Hippocampal formation (tissue), 2 donors: Measurements from ENCODE around the gene BARX1.
"Not testable (repeated sequence)": the region's sequence is repeated elsewhere in the genome, so short reads cannot be mapped to it uniquely, and the experiment has no call there.

Source experiments
- DNase-seq, 2 donors: peaks; one replicate each; lab custom pipeline; 2025; lab: John Stamatoyannopoulos, UW

Gene BARX1

DNA sequence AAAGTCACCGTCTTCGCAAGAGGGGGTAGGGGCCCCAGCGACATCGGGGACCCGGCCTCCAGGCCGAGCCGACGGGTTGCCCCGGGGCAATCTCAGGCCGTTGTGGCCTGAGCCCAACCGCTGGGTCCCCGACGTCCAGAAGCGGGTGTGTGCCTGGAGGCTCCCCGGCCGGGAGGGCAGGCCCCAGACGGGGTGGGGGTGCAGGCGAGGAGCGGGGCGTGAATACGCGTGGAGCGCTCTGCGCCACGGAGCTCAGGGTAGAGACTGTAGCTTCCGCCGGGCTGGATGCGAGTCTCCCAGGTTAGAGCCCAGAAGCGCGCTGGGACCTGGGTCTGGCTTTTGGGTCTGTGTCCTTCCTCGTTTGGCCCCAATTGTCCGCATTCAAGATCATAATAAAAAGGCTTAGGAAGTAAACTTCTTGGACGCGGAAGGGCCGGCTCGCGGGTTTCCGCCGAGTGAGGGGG is 3.5 kb downstream of the BARX1 start:
- DNase-seq, result no peak

DNA sequence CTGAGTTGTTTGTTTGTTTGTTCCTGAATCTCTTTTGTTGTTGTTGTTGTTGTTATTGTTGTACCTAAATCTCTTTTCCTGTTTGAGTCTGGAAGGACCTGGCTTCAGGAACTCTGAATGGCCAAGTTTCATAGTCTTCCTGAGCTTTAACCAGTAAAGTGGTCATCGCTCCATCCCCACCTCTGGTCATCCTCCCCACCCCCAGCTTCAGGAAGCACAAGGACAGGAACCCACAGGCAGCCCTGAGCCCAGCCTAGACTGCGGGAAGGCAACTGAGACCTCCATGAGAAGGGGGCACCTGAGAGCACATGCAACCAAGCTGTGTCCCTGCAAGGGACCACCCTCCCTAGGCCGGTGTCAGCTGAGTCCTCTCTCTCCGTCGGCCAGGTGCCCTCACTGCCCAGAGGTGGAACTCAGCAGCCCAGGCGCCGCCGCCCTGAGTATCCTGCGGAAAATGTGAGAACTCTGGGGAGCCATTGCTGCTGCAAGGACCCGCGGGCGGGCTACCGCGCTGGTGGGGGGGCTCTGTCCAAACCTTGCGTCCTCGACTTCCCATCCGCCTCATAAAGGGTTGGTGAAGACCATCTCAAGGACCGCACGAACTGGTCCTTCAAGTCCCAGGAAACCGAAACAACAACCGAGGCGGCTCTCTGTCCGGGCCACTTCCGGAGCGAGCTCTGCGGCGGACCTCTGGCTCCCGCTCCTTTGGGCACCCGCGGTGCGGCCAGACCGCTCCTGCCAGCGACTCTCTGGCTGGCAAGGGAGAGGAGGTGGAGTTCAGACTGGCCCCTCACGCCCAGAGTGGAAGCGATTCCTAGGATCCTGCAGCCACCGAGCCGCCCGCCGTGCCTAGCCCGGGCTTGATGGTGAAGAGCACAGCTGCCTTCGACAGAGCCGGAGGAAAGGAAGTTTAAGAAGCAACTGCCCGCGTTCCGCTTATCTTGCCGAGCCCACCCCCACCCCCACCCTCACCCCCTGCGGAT is 4.2 kb downstream of the BARX1 start:
- DNase-seq, result no peak

DNA sequence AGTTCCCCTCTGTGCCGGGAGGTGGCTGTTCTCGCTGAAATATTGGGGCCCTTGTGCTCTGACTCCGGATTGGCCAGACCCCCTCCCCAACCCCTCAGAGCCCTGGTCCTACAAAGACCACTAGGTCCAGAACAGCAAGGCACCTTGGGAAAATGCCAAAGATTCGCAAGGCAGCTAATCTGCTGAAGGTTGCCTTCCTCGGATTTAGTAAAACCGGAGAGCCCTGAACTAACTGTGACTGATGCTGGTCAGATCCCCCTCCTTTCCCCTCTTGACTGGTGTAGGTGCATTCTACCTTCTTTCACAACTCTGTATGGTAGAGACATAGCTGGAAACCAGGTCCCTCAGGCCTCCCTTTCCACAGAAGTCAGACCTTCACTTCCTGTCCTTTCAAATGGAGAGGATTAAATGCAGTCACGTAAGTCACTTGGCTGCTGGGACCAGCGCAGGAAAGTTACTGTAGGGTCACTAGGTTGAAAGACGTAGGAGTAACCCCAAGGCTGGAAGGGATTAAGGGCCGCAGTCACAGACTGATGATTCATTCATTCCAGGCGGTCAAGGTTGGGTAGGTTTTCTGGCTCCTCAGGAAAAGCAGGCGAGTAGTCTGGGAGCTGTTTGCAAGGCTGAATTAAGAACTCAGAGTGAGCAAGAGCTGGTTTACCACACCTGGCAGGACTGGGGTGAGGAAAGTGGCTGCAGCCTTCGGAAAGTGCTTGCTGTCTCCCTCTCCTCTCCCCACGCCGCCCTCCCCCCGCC is 5.3 kb downstream of the BARX1 start:
- no peak for DNase-seq

DNA sequence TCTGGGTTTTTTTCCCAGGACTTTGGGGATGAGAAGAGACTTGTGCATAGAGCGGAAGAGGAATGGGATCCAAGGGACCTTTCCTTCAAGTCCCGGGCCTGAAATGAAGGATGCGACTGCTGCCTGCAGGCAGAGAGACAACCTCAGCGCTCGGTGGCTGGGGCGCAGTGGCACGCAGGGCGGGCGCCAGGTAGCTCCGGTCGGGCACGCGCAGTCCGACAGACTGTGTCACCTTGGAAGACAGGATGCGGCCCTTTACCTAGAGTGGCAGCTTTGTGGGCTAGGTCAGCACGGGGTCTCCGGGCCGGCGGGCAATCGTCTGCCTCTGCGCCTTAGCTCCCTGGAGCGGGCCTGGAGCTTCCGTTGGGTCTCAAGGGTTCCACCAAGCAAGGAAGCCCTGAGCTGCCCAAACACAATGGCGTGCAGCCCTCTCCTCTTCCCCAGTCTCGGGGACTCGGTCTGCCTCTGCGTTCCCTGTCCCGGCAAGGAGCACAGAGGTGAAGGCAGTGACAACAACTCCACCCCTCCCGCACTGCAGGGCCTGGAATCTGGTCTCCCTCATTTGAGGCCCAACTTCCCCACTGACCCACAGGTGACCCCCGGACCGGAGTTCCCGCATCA is 6.0 kb downstream of the BARX1 start:
- no peak for DNase-seq

DNA sequence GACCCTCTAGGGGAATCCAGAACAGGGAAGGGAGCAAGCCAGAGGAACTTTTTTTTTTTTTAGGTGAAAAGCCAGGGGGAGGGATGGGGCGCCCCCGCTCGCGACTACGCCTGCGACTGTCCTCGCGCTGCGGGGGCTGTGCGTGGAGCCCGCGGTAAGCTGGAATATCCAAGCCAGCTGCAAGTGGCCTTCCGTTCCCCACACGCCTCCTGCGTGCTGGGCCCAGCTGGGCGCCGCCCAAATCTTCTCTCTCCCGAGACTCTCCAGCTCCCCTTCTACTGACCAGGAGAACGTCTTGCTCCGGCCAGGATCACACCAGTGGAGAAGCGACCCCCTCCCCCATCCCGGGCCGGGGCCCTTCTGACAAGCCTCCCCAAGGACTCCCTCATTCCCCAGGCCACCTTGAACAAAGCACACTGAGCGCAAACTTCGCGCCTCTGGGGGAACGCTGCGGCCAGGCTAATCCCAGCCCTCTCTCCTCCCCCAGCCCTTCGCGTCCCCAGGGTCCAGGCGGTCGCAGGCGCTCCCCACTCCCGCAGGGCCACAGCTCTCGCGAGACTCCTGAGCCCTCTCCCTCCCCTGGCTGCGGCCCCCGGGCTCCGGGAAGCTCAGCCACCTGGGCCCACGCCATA is 6.6 kb downstream of the BARX1 start:
- no peak for DNase-seq

- no peak for DNase-seq
Observed at GRCh38 chr9:93947409-93948070, 7.6 kb downstream of the BARX1 start.

DNA sequence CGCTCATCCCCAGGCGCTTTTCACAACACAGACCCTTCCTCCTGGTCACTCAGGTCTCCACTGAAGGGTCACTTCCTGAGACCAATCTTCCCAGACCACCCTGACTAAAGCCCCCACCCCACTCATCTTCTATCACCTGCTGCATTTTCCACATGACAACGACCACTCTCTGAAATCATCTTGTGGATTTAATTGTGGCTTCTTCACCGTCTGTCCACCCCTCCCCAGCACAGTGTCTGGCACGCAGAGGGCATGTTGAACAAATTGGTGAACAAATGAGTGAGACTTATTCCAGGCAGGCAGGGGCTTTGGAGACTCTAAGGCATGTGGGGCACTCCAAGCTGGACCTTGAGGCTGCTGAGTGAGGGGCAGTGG is 8.8 kb downstream of the BARX1 start:
- DNase-seq, result no peak

- DNase-seq, result peak; percentile 2 to 12
Observed at GRCh38 chr9:93945400-93946337, 9.5 kb downstream of the BARX1 start.

DNA sequence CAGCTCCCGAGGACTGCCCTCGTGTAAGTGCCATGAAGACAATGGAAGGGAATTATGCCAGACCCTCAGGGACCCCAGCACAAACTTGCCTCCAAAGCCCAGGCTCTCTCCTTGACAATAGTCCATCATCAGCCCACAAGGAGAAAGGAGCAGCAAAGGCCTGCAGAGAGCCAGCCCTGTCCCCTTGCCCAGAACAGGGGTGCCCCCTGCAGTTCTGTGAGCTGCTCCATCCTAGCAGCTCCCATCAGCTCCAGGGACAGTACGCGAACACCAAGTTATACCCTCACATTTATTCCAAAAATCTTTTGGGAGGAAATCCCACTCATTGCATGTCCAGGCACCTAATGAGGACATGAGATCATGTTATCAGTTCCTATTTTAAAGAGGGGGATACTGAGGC is 11.1 kb downstream of the BARX1 start:
- no peak for DNase-seq

DNA sequence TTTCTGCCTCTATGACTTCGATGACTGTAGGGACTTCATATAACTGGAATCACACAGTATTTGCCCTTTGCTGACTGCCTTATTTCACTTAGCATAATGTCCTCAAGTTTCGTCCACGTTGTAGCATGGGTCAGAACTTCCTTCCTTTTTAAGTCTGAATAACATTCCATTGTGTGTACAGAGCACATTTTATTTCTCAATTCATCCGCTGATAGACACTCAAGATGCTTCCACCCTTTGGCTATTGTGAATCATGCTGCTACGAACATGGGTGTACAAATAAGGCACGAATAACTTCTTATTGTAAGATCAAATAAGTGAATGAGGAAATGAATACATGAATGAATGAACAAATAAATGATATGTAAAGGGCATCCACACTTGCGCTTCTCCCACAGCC is 13.0 kb downstream of the BARX1 start:
- DNase-seq, result no peak

DNA sequence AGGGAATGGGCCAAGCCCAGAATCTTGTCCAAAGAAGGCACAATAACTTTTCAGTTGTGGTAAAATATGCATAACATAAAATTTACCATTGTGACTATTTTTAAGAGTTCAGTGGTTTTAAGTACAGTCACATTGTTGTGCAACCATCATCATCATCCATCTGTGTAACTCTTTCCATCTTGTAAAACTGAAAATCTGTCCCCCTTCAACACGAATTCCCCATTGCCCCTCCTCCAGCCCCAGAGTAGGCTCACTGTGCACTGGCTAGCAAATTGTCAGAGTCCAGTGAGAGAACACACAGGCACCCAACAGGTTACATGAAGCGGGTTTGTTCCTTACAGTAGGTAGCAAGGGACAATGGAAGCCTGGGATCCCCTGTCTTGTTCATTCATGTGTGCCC is 13.7 kb downstream of the BARX1 start:
- DNase-seq, result no peak

DNA sequence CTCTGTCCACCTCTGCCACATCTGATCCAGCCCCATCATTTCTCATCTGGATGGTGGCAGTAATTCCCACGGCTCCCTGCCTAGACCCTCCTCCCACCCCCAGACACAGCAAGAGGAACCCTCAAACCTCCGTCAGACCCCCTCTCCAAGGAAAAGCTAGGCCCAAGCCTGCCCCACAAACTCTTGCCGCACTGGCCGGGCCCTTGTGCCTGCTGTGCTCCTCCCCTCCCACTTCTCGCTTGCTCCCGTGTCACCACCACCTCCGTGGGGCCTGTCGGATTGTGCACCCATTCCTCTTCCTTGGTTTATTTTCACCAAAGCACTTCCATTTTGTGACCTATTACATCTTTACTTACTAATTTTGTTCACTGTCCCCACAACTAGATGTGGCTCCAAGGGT is 14.2 kb downstream of the BARX1 start:
- no peak for DNase-seq

- DNase-seq, result not testable (repeated sequence)
Observed at GRCh38 chr9:93939589-93939988, 15.6 kb downstream of the BARX1 start.

- no peak for DNase-seq
Observed at GRCh38 chr9:93937193-93937592, 18.0 kb downstream of the BARX1 start.

- no peak for DNase-seq
Observed at GRCh38 chr9:93931905-93932304, 23.2 kb downstream of the BARX1 start.

DNA sequence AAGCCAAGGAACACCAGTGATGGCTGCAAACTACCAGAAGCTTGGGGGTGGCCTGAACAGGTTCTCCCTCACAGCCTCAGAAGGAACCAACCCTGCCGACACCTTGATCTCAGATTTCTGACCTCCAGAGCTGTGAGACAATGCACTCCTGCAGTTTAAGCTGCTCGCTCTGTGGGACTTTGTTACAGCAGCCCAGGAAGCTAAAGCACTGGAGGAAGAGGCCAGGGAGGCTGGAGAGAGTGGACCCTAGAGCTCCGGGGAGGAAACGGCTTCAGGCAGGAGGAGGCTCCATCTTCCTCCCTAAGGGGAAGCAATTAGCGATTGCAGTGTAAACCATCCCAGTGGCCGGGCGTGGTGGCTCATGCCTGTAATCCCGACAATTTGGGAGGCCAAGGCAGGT is 25.1 kb downstream of the BARX1 start:
- DNase-seq, result no peak

- DNase-seq, result no peak
Observed at GRCh38 chr9:93929231-93929630, 25.9 kb downstream of the BARX1 start.

DNA sequence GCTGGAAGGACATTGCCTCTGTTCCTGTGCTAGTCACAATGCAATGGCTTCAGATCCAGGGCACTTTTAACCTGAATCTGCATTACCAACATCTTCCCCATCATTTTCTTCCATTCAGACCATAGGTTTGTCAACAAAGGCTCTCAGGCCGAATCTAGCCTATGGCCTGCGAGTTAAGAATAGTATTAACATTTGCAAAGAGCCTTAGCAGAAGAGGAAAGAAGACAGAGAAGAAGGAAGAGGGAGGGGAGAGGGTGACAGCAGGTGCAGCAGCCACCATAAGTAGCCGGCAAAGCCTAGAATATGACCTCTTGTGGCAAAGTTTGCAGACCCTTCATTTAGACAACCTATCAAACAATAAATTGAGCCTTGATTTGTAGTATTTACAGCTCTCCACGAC is 32.6 kb downstream of the BARX1 start:
- DNase-seq, result no peak

- DNase-seq, result no peak
Observed at GRCh38 chr9:93920131-93920800, 34.9 kb downstream of the BARX1 start.

GRCh38 chr9:93918061-93918460 is 37.1 kb downstream of the BARX1 start:
- DNase-seq, result no peak
